HG03039 (cell line): ENCODE results near the gene GASK1A.

Experiments
- ATAC-seq: cut with Tn5 transposase; IDR thresholded peaks from one replicate; pipeline ENCODE4 v1.9.1; 2021; ENCODE audit warnings: mild to moderate bottlenecking, moderate library complexity; ENCODE audit not compliant: unreplicated experiment

GASK1A gene

DNA sequence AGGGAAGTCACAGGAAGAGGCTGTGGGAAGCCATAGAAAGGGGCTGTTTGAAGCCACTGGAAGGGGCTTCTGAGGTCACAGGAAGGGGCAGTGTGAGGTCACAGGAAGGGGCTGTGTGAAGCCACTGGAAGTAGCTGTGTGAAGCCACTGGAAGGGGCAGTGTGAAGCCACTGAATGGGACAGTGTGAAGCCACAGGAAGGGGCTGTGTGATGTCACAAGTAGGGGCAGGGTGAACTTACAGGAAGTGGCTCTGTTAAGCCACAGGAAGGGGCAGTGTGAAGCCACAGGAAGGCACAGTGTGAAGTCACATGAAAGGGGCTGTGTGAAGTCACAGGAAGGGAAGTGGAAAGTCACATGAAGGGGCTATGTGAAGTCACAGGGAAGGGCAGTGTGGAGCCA, 33.1 kb downstream of the GASK1A start:
- no peak for ATAC-seq

DNA sequence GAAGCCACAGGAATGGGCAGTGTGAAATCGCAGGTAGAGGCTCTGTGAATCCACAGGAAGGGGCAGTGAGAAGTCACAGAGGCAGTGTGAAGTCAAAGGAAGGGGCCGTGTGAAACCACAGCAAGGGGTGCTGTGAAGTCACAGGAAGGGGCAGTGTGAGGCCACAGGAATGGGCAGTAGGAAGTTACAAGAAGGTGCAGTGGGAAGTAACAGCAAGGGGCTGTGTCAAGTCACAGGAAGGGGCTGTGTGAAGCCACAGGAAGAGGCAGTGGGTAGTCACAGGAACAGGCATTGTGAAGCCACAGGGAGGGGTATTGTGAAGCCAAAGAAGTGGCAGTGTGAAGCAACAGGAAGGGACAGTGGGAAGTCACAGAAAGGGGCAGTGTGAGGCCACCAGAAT, 34.1 kb downstream of the GASK1A start:
- no peak for ATAC-seq

DNA sequence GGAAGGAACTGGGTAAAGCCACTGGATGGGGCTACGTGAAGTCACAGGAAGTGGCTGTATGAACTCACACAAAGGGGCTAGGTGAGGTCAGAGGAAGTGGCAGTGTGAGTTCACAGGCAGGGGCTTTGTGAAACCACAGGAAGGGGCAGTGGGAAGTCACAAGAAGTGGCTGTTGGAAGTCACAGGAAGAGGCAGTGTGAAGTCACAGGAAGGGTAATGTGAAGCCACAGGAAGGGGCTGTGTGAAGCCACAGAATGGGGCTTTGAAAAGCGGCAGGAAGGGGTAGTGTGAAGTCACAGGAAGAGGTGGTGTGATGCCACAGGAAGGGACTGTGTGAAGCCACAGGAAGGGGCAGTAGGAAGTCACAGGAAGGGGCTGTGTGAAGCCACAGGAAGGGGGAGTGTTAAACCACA, 34.6 kb downstream of the GASK1A start:
- no peak for ATAC-seq

DNA sequence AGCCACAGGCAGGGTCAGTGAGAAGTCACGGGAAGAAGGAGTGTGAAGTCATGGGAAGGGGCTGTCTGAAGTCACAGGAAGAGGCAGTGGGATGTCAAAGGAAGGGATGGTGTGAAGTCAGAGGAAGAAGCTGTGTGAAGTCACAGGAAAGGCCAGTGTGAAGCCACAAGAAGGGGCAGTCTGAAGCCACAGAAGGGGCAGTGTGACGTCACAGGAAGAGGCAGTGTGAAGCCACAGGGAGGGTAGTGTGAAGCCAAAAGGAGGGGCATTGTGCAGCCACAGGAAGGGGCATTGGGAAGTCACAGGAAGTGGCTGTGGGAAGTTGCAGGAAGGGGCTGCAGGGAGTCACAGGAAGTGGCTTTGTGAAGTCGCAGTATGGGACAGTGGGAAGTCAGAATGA, 35.1 kb downstream of the GASK1A start:
- ATAC-seq, result no peak

DNA sequence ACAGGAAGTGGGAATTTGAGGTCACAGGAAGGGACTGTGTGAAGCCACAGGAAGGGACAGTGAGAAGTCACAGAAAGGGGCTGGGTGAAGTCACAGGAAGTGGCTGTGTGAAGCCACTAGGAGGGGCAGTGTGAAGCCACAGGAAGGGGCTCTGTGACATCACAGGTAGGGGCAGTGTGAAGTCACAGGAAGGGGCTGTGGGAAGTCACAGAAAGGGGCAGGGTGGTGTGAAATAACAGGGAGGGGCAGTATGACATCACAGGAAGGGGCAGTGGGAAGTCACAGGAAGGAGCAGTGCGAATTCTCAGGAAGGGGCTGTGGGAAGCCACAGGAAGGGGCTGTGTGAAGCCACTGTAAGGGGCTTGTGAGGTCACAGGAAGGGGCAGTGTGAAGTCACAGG, 35.8 kb downstream of the GASK1A start:
- ATAC-seq, result no peak

DNA sequence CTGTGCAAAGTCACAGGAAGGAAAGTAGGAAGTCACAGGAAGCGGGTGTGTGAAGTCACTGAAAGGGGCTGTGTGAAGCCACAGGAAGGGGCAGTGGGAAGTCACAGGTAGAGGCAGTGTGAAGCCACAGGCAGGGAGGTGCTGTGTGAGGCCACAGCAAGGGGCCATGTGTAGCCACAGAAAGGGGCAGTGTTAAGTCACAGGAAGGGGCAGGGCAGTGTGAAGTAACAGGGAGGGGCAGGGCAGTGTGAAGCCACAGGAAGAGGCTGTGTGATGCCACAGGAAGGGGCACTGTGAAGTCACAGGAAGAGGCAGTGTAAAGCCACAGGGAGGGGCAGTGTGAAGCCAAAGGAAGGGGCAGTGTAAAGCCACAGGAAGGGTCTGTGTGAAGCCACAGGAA, 36.5 kb downstream of the GASK1A start:
- no peak for ATAC-seq

DNA sequence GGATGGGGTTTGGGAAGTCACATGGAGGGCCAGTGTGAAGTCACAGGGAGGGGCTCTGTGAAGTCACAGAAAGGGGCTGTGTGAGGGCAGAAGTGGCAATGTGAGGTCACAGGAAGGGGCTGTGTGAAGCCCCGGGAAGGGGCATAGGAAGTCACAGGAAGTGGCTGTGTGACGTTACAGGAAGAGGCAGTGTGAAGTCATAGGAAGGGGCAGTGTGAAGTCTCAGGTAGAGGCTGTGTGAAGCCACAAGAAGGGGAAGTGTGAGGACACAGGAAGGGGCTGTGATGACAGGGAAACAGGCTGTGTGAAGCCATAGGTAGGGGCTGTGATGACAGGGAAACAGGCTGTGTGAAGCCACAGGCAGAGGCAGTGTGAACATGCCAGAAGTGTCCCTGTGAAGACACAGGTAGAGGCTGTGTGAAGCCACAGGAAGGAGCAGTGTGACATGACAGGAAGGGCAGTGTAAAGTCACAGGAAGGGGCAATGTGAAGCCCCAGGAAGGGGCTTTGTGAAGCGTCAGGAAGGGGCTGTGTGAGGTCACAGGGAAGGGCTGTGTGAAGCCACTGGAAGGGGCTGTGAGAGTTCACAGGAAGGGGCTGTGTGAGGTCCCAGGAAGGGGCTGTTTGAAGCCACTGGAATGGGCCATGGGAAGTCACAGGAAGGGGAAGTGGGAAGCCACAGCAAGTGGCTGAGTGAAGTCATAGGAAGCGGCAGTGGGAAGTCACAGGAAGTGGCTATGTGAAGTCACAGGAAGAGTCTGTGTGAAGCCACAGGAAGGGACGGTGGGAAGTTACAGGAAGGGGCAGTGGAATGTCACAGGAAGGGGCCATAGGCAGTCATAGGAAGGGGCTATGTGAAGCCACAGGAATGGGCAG, 37.1 kb downstream of the GASK1A start:
- ATAC-seq, result no peak

DNA sequence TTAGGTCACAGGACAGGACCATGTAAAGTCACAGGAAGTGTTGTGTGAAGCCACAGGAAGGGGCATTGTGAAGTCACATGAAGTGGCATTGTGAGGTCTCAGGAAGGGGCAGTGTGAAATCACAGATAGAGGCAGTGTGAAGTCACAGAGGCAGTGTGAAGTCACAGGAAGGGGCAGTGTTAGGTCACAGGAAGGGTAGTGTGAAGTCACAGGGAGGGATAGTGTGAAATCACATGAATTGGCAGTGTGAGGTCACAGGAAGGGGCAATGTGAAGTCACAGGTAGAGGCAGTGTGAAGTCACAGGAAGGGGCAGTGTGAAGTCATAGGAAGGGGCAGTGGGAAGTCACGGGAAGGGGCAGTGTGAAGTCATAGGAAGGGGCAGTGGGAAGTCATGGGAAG, 37.9 kb downstream of the GASK1A start:
- no peak for ATAC-seq

DNA sequence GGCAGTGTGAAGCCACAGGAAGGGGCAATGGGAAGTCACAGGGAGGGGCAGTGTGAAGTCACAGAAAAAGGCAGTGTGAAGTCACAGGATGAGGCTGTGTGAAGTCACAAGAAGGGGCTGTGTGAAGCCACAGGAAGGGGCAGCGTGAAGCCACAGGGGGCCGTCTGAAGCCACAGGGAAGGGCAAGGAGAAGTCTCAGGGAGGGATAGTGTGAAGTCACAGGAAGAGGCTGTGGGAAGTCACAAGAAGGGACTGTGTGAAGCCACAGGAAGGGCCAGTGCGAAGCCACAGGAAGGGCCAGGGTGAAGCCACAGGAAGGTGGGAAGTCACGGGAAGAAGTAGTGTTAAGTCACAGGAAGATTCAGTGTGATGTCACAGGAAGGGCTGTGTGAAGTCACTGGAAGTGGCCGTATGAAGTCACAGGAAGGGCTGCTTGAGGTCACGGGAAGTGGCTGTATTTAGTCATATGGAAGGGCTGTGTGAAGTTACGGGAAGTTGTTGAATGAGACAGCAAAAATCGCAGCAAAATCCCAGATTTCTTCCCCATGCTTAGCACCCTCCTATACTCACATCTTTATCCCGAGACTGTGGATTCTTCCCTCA, 38.6 kb downstream of the GASK1A start:
- no peak for ATAC-seq

DNA sequence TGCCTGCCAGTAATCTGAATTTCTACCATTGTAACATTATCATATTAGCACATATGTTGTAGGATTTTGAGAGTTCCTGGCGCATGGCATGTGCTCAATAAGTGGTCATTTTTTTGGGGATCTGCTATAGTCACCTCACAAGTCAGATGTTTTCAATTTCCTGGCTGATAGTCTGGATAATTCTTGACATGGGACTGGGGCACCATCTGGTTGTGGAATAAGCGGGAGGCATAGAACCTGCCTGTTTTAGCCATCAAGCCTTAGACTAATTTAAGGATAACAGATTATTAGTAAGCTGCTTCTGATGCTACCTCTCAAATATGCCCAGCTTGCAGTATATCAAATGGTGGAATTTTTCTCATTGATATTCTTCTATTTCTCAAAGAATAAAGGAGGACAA, 39.1 kb downstream of the GASK1A start:
- ATAC-seq, result no peak

DNA sequence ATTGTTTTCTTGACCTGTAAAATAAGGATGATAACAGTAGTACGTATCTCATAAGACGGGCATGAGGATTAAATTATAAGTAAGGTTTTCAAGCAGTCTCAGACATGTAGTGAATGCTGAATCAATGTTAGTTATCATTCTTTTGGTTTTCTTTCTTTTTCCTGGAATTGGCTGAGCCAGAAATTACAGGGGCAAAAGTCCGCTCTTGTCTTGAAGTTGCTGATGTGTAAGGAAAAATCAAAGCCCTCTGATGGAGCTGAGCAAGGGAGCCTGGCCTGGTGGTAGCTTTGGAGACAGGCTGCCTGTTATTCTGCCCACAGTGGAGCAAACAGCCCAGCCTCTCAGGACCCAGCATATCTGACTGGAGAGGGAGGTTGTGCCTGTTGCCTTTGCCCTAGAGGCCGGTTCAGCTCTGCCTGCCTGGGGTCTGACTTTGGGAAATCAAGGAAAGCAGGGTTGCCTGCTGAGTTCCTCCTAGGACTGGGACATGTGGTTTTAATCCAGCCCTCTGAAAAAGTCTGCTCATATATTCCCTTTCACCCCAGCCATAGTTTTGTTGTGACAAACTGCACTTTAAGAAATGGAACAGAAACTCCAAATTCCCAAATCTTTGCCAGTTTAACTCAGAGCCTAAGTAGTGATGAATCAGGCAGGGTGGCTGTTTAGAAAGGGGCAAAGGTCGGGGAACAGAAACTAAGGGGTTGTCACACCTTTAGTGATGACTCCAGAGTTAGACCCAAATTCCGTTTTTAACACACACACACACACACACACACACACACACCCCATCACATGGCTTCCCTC, 40.1 kb downstream of the GASK1A start:
- ATAC-seq, result no peak

DNA sequence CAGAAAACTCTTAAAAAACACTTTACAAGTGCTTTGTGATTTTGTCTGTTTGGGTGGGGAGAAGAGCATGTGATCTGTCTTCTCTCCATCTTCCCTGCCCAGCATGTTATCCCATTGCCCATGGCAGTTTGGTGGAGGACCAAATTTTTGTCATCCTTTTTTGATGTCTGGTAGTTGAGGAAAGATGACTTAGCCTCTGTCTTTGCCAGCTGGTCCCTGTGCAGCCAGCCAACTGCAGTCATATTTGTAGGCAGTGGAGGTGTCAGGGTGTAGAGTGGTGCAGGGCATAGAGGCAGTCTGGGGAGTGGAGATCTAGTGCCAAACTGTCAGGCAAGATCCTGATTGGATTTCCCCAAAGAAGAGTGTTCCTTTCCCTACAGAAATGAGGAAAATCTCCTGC, 40.7 kb downstream of the GASK1A start:
- ATAC-seq, result no peak

DNA sequence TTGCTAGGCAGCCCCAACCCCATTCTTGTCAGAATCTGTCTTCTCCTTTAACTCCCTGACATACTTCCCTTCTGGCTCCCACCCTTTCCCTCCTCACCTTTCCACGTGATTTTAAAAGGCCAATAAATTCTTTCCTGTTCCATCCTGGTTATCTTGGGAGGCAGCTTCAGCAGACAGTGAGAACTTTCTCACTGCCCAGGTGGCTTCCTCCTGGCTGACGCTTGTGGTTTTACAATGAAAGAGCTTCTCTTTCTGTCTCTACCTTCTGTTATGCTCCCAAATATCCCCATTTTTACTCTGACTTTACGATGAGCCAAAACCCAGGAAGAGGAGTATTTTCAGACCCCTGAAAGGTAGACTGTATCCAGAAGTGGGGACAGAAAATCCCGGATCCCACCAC, 42.1 kb downstream of the GASK1A start:
- no peak for ATAC-seq

DNA sequence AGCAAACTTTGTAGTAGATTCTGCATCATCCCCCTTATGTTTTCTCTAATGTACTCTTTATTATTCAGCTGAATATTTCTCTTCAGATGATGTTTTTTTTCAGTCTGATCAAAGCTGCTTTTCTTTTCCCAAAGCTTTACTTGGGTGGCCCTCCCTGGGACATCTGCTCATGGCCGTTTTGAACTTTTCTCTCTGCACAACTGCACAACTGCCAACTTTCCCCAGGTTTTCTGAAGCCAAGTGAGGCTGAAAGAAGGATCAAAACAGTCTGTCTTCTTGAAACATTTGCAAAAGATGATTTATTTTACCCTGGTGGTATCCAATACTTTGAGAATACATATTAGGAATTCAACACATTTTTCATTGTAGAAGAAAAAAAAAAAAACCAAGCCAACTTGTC, 43.0 kb downstream of the GASK1A start:
- no peak for ATAC-seq

DNA sequence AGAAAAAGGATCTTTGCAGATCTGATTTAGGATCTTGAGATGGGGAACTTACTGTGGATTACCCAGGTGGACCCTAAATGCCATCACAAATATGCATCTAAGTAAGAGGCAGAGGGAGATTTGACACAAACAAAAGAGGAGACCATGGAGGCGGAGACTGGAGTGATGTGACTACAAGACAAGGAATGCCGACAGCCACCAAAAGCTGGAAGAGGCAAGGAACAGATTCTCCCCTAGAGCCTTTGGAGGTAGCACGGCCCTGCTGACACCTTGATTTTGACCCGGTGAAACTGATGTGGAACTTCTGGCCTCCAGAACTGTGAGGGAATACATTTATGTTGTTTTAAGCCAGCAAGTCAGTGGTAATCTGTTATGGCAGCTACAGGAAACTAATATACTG, 44.0 kb downstream of the GASK1A start:
- ATAC-seq, result no peak

DNA sequence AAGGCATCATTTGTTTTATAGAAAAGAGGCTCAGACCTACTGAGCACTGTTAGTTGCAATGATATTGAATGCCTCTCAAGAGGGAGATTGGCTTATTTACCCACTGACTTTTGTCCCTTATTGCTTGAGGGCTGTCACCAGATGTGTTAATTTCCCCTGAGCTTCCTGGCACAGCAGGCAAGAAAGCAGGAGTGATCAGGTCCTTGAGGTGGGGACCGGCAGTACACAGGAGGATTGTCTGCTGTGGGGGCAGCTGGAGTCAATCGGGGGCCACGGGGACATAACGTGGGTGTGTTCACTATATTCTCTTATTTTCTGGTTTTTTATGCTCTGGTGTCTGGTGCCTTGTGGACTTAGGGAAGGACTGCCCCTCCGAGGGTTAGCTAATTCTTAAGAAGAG, 44.6 kb downstream of the GASK1A start:
- no peak for ATAC-seq

DNA sequence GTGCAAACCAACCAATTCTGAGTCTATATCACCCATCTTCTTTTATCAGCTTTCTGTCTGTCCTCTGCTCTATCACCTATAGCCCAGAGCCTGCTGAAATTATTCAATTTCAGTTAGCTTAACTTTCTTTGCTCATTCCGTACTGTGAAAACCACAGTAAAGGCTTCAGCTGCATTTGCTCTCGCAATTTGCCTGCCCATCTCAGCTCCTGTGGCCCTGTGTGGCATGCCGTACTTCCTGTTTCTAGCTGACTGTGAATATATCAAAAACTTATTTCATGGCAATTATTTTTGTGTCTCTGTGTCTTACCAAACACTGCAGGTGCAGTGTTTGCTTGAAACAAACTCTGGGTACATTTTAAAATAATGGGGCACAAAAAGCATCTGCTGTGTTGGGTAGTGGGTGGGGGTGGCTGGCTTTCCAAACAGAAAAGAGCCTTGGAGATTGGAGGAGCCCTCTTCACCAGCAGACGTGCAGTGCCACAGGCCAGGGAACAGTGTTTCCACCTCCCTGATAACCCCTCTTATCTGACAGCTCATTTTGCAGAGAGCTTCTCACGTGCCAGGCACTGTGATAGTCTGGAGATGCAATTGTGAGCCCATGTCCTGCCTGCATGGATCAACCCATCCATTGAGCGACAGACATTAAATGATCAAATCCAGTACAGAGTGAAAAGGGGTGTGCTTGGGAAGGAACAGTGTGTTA, 45.2 kb downstream of the GASK1A start:
- ATAC-seq, result no peak

DNA sequence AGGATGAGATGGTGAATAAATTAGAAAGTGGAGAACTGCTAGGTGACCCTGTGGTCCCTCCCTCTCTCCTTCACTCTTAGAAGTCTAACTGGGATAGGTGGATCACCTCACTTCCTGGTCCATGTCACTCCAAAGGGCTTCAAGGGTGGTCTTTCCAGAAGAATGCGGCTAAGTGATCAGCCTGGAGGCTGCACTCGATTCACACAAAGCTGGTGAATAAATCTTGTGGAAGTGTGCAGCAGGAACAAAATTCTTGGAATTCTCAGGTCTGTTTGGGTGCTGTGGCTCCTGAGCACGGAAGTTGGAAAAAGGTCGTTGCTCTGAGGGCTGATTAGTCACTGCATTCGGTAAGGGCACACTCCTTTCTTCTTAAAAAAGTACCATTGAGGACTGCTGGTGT, 46.3 kb downstream of the GASK1A start:
- ATAC-seq, result no peak

DNA sequence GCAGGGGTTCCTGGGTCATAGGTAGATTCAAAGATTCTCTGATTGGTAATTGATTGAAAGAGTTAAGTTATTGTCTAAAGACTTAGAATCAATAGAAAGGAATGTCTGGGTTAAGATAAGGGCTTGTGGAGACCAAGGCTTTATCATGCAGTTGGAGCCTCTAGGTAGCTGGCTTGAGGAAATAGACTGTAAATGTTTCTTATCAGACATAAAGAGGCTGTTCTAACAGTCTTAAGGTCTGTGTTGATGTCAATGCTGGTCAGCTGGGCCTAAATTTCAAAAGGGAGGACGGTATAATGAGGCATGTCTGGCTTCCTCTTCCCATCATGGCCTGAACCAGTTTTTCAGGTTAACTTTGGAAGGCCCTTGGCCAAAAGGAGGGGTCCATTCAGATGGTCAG, 48.9 kb downstream of the GASK1A start:
- ATAC-seq, result no peak

DNA sequence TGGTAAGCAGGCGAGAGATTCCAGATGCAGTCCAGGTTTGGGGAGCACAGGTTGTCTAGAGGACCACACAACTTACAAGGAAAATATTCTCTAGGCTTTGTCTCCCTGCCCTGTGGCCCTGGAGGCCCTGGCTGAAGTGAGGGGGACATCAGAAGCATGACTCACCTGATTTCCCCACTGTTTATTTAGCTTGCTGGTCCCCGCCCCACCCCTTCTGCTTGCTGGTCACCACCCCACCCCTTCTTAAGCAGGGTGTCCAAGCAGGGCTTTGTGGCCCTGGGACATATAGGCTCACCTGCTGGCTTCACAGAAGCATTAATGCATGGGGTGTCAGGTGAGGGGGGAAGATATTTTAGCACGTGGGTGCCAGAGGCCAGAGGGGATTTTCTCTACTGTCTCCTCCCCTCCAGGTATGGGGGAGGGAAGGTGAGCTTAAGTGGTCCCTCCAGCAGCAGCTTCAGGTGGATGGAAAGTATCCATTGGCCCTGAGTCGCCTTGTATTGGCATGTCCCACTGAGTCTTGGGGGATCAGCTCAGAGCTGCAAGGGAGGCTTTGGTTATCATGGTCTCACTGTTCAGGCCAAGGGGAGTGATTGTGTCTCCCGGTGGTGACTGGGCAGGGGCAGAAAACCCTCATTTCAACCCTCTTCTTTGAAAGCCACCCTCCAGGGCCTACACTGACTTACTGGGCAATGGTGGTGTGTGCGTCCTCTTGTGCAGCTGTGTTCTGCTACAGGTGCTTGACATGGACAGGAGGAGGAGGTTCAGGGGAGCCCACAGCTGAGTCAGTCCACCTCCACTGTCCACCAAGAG, 49.8 kb downstream of the GASK1A start:
- no peak for ATAC-seq
